HT-29 (cell line): ENCODE measurements around the gene BCL7A. TPM values are rescaled to one million over a fixed set of nuclear protein-coding genes. Genes with fewer than 3 reads are reported as not detected.

ENCODE experiments used
- total RNA-seq: library from RNA; depleted of rRNA; stranded (reverse); fragments of >200 nt; shearing (Covaris generic); gene quantifications from 2 replicates; pipeline ENCODE4 v1.2.3, GENCODE V29; 2014; rRNA removed

BCL7A gene
- total RNA-seq, 1 experiment from 2014 or later: 11.0 TPM

Other genes starting within 250 kb of the BCL7A start
- gene RHOF, start 228.2 kb upstream of the BCL7A start, total RNA-seq: 35.1 and 37.2 TPM in 2 replicates
- gene SETD1B, start 217.9 kb upstream of the BCL7A start, total RNA-seq: 7.2 and 7.7 TPM in 2 replicates
- not detected in 2 replicates for gene HPD, start 163.0 kb upstream of the BCL7A start, total RNA-seq
- 116 and 129 TPM in 2 replicates for gene PSMD9, start 133.1 kb upstream of the BCL7A start, total RNA-seq
- 0.92 and 1.2 TPM in 2 replicates for gene CFAP251, start 103.3 kb upstream of the BCL7A start, total RNA-seq
- gene MLXIP, start 56.9 kb downstream of the BCL7A start, total RNA-seq: 22.8 and 31.3 TPM in 2 replicates
- gene IL31, start 152.3 kb downstream of the BCL7A start, total RNA-seq: not detected in 2 replicates
- not detected in 2 replicates for gene LRRC43, start 161.2 kb downstream of the BCL7A start, total RNA-seq
- 1.4 and 2.1 TPM in 2 replicates for gene B3GNT4, start 181.8 kb downstream of the BCL7A start, total RNA-seq
- 47.0 TPM in 2 replicates for gene DIABLO, start 204.2 kb downstream of the BCL7A start, total RNA-seq
- 13.6 and 18.4 TPM in 2 replicates for gene VPS33A, start 244.6 kb downstream of the BCL7A start, total RNA-seq